ENCODE data around the gene GRIN2C. TPM values are rescaled to one million over a fixed set of nuclear protein-coding genes. Genes with fewer than 3 reads are reported as not detected.
A peak's percentile ranks its signal among the peaks of the same experiment; 100 is the strongest.

The GRIN2C gene
- total RNA-seq, 2 experiments from 2014 or later, result not detected

DNA sequence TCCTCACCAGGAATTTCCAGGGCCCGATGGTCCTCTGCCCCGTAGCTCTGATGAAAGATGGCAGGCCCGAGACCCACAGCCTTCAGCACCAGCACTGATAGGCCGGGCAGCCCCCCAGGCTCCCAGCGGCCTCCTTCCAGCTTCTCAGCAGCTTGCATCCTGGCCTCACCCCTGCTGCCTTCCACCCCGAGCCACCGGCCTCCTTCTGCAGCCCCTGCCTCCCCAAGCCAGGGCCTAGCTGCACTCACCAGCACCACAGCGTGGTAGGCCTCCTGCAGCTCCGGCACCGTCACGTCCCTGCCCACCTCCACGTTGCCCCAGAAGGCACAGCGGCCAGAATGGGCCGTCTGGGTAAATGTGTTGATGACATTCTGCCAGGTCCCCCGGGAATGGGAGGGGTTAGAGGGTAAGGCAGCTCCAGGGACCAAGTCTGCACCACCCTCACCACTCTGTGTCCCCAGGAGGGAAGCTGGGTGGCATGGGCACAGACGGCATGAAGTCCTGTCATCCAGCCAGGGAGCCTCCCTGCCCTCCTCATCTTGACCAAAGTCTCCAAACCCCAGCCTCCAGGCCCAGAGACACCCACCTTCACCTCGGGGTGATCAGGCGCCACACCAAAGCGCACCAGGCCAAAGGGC lies 6.6 kb upstream of the GRIN2C start:
- H3K36me3 Mint-ChIP-seq (ENCODE audit: low read depth), result no peaks in the 10 kb centered on the region
- no peak for ATAC-seq
- TF ChIP-seq, protein P1, sequence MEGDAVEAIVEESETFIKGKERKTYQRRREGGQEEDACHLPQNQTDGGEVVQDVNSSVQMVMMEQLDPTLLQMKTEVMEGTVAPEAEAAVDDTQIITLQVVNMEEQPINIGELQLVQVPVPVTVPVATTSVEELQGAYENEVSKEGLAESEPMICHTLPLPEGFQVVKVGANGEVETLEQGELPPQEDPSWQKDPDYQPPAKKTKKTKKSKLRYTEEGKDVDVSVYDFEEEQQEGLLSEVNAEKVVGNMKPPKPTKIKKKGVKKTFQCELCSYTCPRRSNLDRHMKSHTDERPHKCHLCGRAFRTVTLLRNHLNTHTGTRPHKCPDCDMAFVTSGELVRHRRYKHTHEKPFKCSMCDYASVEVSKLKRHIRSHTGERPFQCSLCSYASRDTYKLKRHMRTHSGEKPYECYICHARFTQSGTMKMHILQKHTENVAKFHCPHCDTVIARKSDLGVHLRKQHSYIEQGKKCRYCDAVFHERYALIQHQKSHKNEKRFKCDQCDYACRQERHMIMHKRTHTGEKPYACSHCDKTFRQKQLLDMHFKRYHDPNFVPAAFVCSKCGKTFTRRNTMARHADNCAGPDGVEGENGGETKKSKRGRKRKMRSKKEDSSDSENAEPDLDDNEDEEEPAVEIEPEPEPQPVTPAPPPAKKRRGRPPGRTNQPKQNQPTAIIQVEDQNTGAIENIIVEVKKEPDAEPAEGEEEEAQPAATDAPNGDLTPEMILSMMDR (IDR thresholded peaks at IDR 0.05), result no peak
- DNase-seq, result no peak
- CTCF ChIA-PET, result interaction anchor here (0.8 to 14.6 kb wide), 13 partner anchors 9 to 422 kb away, joined by 3 to 247 read pairs (median 7); partner anchors contain the start of genes FDXR and RAB37
- POLR2A ChIA-PET, result interaction anchor here (0.9 to 1.5 kb wide), 3 partner anchors 14 to 115 kb away, joined by 3 read pairs; no protein-coding TSS in a partner anchor
- H3K4me1 Mint-ChIP-seq (ENCODE audit: low read depth), result peaks cover 11% of the 10 kb centered on the region
- H3K9me3 Mint-ChIP-seq, result no peaks in the 10 kb centered on the region
- no peak overlapping the region for H3K4me3 Mint-ChIP-seq
- H3K27ac Mint-ChIP-seq, result no peak overlapping the region
- intact Hi-C loops (cut with micrococcal nuclease), result no loop called here
- H3K27me3 Mint-ChIP-seq, result peaks cover 8% of the 10 kb centered on the region

DNA sequence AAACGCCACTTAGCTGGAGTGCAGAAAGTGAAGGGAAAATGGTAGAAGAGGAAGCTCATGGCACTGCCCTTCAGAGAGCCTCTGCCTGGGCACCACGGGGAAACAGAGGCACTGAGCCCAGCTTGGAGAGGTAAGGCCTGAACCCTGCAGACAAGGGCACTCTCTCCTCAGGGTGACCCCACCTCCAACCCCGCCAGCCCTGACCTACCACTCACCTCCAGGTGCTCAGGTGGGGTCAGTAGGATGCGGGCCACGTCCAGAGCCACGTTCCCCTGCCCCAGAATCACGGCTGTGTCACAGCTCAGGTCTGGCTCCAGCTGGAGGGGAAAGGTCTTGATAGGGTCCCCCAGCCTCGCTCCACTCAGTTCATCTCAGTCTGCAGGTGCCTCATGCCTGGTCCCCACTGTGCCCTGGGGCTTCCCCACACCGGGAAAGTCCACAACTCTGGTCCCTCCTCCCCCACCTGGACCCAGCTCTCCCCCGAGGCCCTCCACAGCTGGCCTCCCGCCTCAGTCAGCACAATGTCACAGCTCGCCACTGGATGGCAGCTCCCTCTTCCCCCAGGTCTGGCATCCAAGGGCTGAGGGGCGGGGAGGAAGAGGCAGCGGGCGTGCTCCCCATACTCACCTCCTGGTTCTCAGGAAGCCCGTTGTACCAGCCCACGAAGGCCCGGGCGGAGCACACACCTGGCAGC lies 6.0 kb upstream of the GRIN2C start:
- H3K27ac Mint-ChIP-seq, result no peak overlapping the region
- ATAC-seq (no peak), DNase-seq (no peak)
- H3K4me3 Mint-ChIP-seq, result no peak overlapping the region
- peaks cover 13% of the 10 kb centered on the region for H3K4me1 Mint-ChIP-seq (ENCODE audit: low read depth)
- intact Hi-C loops (cut with micrococcal nuclease), result no loop called here
- CTCF ChIA-PET, result interaction anchor here (0.8 to 14.6 kb wide), 24 partner anchors 8 to 422 kb away, joined by 3 to 247 read pairs (median 4); partner anchors contain the start of genes FDXR and RAB37
- no peaks in the 10 kb centered on the region for H3K36me3 Mint-ChIP-seq (ENCODE audit: low read depth)
- H3K9me3 Mint-ChIP-seq, result no peaks in the 10 kb centered on the region
- POLR2A ChIA-PET, result interaction anchor here (0.9 to 1.8 kb wide), 4 partner anchors 8 to 114 kb away, joined by 3 to 7 read pairs (median 3); partner anchors contain the start of gene FDXR
- peaks cover 12% of the 10 kb centered on the region for H3K27me3 Mint-ChIP-seq
- TF ChIP-seq, protein P1 (IDR thresholded peaks at IDR 0.05), result no peak

DNA sequence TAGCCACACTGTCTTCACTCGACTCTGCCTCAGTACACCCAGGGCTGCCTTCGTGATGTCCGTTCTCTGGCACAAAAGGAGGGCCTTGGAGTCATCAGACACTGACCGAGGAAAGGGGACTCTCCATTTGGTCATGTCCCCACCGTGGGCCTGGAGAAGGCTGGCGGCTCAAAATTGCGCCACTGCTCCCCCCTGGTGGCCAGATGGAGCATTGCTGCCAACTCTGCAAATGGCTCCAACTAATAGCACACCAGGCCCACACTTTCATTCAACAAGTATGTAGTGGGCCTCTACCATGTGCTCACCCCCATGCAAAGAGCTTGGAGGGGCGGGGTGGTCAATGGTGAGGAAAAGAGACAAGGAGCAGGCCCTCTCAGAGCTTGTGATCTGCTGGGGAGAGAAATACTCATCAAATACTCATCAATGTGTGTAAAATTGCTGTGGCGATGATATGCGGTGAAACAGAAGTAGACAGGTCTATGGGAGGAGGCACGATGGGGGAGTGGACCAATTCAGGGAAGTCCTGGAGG lies 5.2 kb upstream of the GRIN2C start:
- ChIA-PET POLR2A (interaction anchor here (1.3 to 1.8 kb wide), 3 partner anchors 8 to 113 kb away, joined by 3 to 7 read pairs (median 3); partner anchors contain the start of gene FDXR), CTCF (interaction anchor here (0.9 to 14.6 kb wide), 22 partner anchors 9 to 421 kb away, joined by 3 to 247 read pairs (median 4); partner anchors contain the start of genes FDXR and RAB37)
- Mint-ChIP-seq H3K9me3 (no peaks in the 10 kb centered on the region), H3K4me1 (ENCODE audit: low read depth) (peaks cover 18% of the 10 kb centered on the region), H3K27me3 (peaks cover 17% of the 10 kb centered on the region), H3K4me3 (no peak overlapping the region), H3K27ac (no peak overlapping the region), H3K36me3 (ENCODE audit: low read depth) (no peaks in the 10 kb centered on the region)
- intact Hi-C loops (cut with micrococcal nuclease), result loop anchor here (5.0 kb wide), 1 partner anchor 123 kb away; no protein-coding TSS in a partner anchor
- peak; percentile 83 for DNase-seq
- ATAC-seq, result peak; percentile 75
- TF ChIP-seq, protein P1 (IDR thresholded peaks at IDR 0.05), result peak; percentile 90

DNA sequence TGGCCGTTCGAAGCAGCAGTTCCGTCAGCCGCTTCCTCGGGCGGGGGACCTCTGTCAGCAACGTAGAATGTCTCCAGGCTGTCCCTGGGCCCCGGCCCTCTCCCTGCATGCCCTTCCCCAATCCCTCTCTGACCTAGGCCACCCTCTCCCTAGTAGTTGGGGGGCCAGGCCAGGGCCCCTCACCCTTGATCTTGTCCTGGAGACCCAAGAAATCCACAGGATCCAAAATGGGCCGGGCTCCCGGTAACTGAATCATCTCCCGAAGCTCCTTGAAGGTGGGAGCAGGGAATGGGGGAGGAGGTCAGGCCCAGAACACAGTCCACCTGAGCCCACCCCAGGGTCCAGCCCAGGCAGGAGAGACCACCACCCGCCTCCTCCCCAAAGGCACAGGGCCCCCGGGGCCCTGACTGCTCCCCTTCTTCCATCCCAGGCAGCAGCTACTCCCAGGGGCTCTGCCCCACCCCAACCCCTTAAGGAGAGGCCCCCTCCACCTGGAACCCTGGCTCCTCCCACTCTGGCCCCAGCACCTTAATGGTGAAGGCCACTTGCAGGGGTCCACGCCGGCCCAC lies 4.7 kb upstream of the GRIN2C start:
- CTCF ChIA-PET, result interaction anchor here (1.0 to 14.6 kb wide), 11 partner anchors 9 to 119 kb away, joined by 3 to 247 read pairs (median 6); partner anchors contain the start of gene FDXR

More for the DNA sequence above, 4.7 kb upstream of the GRIN2C start:
- intact Hi-C loops (cut with micrococcal nuclease), result loop anchor here (5.0 kb wide), 1 partner anchor 122 kb away; no protein-coding TSS in a partner anchor
- TF ChIP-seq, protein P1 (IDR thresholded peaks at IDR 0.05), result no peak
- Mint-ChIP-seq H3K27me3 (peaks cover 17% of the 10 kb centered on the region), H3K36me3 (ENCODE audit: low read depth) (no peaks in the 10 kb centered on the region), H3K9me3 (no peaks in the 10 kb centered on the region), H3K4me1 (ENCODE audit: low read depth) (peaks cover 18% of the 10 kb centered on the region), H3K27ac (no peak overlapping the region), H3K4me3 (no peak overlapping the region)
- ATAC-seq, result no peak
- POLR2A ChIA-PET, result interaction anchor here (1.1 to 1.8 kb wide), 2 partner anchors 9 to 11 kb away, joined by 3 to 7 read pairs; partner anchors contain the start of gene FDXR
- DNase-seq, result no peak

Data from activated CD8-positive, alpha-beta T cell treated with anti-CD3 and anti-CD28 coated beads for 36 hours (primary cell).